SK-N-SH (cell line): Measurements from ENCODE around the gene UBALD1.

Experiments
- EP300 ChIP-seq, 2 experiments: IDR thresholded peaks; 2 replicates each; pipeline versions ENCODE4 v1.4.0 to v1.6.1; 2012; ENCODE audit warnings: borderline replicate concordance in 1 of 2, low read depth in 1 of 2, low read length in 1 of 2
- EZH2phosphoT487 ChIP-seq: fragments of 200-600 bp; sonication (generic); IDR thresholded peaks from 2 replicates; pipeline ENCODE4 v1.6.1; 2017; ENCODE audit warnings: low read depth, mixed run types, mild to moderate bottlenecking, antibody characterized with exemption, moderate library complexity, borderline replicate concordance
- FOXJ3 ChIP-seq: sonication (generic); formaldehyde crosslinking; IDR thresholded peaks from 2 replicates; pipeline ENCODE4 v1.5.1; 2020; ENCODE audit warnings: mild to moderate bottlenecking, missing genetic modification reagents
- MAX ChIP-seq: IDR thresholded peaks from 2 replicates; pipeline ENCODE4 v1.4.0; 2012; ENCODE audit warnings: low read depth
- POLR2AphosphoS5 ChIP-seq: IDR thresholded peaks from 2 replicates; pipeline ENCODE4 v1.6.1; 2012; ENCODE audit warnings: low read depth, low read length
- RAD21 ChIP-seq: IDR thresholded peaks from 2 replicates; pipeline ENCODE4 v1.6.1; 2012; ENCODE audit warnings: mild to moderate bottlenecking, low read length
- REST ChIP-seq: IDR thresholded peaks from 2 replicates; pipeline ENCODE4 v1.6.1; 2012; ENCODE audit warnings: mild to moderate bottlenecking, low read depth, low read length, moderate library complexity
- RFX5 ChIP-seq: IDR thresholded peaks from 2 replicates; pipeline ENCODE4 v1.6.1; 2012; ENCODE audit warnings: mild to moderate bottlenecking, improper control_type of control experiment, low read length
- SIN3A ChIP-seq: IDR thresholded peaks from 2 replicates; pipeline ENCODE4 v1.6.1; 2012; ENCODE audit warnings: low read depth, mild to moderate bottlenecking, low read length, moderate library complexity, borderline replicate concordance
- SMC3 ChIP-seq: IDR thresholded peaks from 2 replicates; pipeline ENCODE4 v1.6.1; 2012; ENCODE audit warnings: low read depth, low read length, improper control_type of control experiment
- YY1 ChIP-seq: IDR thresholded peaks from 2 replicates; pipeline ENCODE4 v1.4.0; 2012; ENCODE audit warnings: low read depth, mild to moderate bottlenecking
- TF ChIP-seq, protein P1 (sequence below): fragments of 200-600 bp; sonication (generic); IDR thresholded peaks from 2 replicates; pipeline ENCODE4 v1.6.1; 2017; ENCODE audit warnings: antibody characterized with exemption, mild to moderate bottlenecking, moderate library complexity

DNA sequence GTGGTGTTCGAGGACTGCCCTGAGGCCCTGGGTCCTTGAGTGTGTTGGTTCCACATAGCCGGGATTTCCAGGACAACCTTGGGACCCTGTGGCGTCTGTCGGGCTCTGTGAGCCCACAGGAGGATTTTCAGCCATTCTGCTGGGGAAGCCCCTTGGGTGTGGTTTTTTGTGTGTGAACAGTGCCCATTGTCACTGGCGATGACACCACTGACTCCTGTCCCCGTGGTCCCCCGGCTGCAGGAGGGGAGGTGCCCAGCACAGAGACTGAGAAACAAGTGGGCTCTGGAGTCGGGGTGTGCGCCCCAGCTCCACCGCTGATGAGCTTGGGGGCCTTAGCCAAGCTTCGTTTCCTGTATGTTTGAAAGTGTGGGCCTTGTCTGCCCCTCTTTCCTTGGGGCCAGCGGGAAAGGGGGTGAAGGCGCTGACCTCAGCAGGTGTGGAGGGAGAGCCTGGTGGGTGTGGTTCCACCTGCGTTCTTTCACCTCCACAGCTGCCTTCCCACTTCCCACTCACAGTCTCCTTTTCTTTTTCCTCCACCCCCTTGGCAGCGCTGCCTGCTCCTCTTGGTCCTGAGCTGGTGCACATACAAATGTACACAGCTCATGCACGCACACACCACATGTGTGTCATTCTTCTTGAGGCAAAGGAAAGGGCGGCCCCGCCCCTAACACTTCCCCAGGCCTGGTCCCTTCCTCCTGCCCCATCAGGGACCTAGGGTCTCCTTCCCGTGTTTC lies 26.1 kb upstream of the UBALD1 start:
- TF ChIP-seq REST (no peak), EZH2phosphoT487 (no peak), RAD21 (no peak), RFX5 (no peak), POLR2AphosphoS5 (no peak), EP300 (IDR thresholded peaks at IDR 0.05; ENCODE audit: borderline replicate concordance in 1 of 2, low read depth in 1 of 2, low read length in 1 of 2) (no peak), FOXJ3 (no peak), MAX (no peak), SIN3A (no peak), YY1 (no peak), SMC3 (no peak)
- TF ChIP-seq, protein P1, sequence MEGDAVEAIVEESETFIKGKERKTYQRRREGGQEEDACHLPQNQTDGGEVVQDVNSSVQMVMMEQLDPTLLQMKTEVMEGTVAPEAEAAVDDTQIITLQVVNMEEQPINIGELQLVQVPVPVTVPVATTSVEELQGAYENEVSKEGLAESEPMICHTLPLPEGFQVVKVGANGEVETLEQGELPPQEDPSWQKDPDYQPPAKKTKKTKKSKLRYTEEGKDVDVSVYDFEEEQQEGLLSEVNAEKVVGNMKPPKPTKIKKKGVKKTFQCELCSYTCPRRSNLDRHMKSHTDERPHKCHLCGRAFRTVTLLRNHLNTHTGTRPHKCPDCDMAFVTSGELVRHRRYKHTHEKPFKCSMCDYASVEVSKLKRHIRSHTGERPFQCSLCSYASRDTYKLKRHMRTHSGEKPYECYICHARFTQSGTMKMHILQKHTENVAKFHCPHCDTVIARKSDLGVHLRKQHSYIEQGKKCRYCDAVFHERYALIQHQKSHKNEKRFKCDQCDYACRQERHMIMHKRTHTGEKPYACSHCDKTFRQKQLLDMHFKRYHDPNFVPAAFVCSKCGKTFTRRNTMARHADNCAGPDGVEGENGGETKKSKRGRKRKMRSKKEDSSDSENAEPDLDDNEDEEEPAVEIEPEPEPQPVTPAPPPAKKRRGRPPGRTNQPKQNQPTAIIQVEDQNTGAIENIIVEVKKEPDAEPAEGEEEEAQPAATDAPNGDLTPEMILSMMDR = no peak
